WERI-Rb-1 (cell line): Measurements from ENCODE around the gene HCK.
A peak's percentile ranks its signal among the peaks of the same experiment; 100 is the strongest.

Source experiments
- DNase-seq: peaks from one replicate; pipeline ENCODE4 v3.0.0-alpha.2; 2020
- H3K27ac ChIP-seq: fragments of 250-450 bp; sonication (Bioruptor Pico); 2 replicates; pipeline ENCODE4 v1.5.1; 2020; ENCODE audit warnings: mild to moderate bottlenecking, moderate library complexity
- H3K27me3 ChIP-seq: fragments of 250-450 bp; sonication (Bioruptor Pico); 2 replicates; pipeline ENCODE4 v1.5.1; 2021; ENCODE audit warnings: mild to moderate bottlenecking, low read depth, moderate library complexity; ENCODE audit not compliant: insufficient read depth, severe bottlenecking
- H3K36me3 ChIP-seq: fragments of 250-450 bp; sonication (Bioruptor Pico); 2 replicates; pipeline ENCODE4 v1.5.1; 2020; ENCODE audit warnings: mild to moderate bottlenecking, moderate library complexity
- H3K4me3 ChIP-seq: 2 replicates; pipeline ENCODE4 v1.5.1; 2011; ENCODE audit warnings: low read depth, mild to moderate bottlenecking, control low read depth, low read length
- H3K9me3 ChIP-seq: fragments of 250-450 bp; sonication (Bioruptor Pico); 2 replicates; pipeline ENCODE4 v1.5.1; 2021; ENCODE audit warnings: mild to moderate bottlenecking, moderate library complexity; ENCODE audit not compliant: severe bottlenecking
- TF ChIP-seq, protein P1 (sequence below): IDR thresholded peaks from 2 replicates; pipeline ENCODE4 v1.5.1; 2011; ENCODE audit warnings: low read depth, mild to moderate bottlenecking, control low read depth, inconsistent platforms, low read length

Gene HCK

DNA sequence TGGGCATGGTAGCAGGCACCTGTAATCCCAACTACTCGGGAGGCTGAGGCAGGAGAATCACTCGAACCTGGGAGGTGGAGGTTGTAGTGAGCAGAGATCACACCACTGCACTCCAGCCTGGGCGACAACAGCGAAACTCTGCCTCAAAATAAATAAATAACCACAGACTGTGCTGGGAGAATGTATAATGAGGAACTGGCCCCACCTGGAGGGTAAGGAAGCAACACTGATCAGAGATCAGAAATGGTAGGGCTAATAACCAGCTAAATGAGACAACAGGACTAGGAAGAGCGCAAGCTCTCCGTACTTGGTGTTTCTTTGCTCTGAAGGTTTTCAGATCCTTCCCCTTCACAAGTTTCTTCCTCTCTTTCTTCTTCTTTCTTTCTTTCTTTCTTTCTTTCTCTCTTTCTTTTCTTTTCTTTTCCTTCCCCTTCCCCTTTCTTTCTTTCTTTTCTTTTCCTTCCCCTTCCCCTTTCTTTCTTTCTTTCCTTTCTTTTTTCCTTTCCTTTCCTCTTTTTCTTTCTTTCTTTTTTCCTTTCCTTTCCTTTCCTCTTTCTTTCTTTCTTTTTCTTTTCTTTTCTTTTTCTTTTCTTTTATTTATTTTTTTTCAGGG, 27.3 kb upstream of the HCK start:
- peaks cover 23% of the 10 kb centered on the region for H3K36me3 ChIP-seq
- no peaks in the 10 kb centered on the region for H3K9me3 ChIP-seq
- H3K27ac ChIP-seq: no peak overlapping the region
- DNase-seq: no peak
- TF ChIP-seq, protein P1, sequence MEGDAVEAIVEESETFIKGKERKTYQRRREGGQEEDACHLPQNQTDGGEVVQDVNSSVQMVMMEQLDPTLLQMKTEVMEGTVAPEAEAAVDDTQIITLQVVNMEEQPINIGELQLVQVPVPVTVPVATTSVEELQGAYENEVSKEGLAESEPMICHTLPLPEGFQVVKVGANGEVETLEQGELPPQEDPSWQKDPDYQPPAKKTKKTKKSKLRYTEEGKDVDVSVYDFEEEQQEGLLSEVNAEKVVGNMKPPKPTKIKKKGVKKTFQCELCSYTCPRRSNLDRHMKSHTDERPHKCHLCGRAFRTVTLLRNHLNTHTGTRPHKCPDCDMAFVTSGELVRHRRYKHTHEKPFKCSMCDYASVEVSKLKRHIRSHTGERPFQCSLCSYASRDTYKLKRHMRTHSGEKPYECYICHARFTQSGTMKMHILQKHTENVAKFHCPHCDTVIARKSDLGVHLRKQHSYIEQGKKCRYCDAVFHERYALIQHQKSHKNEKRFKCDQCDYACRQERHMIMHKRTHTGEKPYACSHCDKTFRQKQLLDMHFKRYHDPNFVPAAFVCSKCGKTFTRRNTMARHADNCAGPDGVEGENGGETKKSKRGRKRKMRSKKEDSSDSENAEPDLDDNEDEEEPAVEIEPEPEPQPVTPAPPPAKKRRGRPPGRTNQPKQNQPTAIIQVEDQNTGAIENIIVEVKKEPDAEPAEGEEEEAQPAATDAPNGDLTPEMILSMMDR: no peak
- no peaks in the 10 kb centered on the region for H3K27me3 ChIP-seq
- H3K4me3 ChIP-seq: no peak overlapping the region

DNA sequence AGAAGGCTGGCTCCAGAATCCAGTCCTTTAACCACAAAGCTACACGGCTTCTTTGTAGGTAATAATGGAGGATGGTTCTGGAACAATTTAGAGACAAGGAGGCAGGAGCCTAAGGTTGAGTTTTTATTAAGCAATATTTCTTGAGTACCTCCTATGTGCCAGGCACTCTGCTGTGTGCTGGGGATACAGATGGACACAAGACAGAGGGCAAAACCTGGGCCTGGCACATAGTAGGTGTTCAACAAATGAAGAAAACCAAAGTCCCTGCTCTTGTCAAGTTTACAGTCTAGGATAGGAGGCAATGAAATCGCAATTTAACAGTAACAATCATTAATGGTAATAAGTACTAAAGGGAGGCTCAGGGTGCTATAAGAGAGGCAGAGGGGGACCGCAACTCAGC, 24.4 kb upstream of the HCK start:
- Histone ChIP-seq H3K27ac (no peak overlapping the region), H3K27me3 (no peaks in the 10 kb centered on the region), H3K36me3 (peaks cover 19% of the 10 kb centered on the region), H3K9me3 (no peaks in the 10 kb centered on the region), H3K4me3 (no peak overlapping the region)
- no peak for DNase-seq
- TF ChIP-seq, protein P1: no peak

DNA sequence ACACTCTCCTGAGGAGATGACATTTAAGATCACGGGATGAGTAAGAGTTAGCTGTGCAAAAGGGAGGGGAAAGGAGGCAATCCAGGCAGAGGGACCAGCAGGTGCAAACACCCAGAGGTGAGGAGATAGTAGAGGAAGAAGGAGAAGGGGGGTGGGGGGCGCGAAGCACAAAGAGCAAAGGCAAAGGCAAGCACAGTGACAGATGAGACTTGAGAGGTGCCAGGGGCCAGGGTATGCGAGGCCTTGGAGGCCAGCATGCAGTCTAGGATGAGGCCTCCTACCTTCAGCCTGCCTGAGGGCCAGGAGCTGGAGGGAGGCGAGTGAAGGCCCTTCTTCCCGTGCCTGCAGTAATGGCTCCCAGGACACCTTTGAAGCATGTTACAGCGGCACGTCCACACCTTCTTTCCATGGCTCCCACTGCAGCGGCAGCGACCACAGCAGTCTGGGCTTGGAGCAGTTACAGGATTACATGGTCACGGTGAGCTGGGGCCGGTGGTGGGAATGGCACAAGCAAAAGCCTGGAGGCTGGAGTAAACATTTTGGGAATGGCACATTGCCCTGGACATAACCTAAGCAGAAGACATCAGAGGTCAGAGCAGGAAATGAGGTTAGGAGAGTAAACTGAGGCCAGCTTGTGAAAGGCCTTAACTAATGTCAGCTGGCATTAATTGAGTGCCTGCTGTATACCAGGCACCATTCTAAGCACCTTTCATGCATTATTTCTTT, 23.2 kb upstream of the HCK start:
- peak overlapping the region; percentile 59 for H3K27ac ChIP-seq
- no peaks in the 10 kb centered on the region for H3K9me3 ChIP-seq
- peak; percentile 72 for DNase-seq
- H3K4me3 ChIP-seq: peak overlapping the region; percentile 40
- TF ChIP-seq, protein P1: no peak
- peaks cover 9% of the 10 kb centered on the region for H3K36me3 ChIP-seq
- H3K27me3 ChIP-seq: no peaks in the 10 kb centered on the region

DNA sequence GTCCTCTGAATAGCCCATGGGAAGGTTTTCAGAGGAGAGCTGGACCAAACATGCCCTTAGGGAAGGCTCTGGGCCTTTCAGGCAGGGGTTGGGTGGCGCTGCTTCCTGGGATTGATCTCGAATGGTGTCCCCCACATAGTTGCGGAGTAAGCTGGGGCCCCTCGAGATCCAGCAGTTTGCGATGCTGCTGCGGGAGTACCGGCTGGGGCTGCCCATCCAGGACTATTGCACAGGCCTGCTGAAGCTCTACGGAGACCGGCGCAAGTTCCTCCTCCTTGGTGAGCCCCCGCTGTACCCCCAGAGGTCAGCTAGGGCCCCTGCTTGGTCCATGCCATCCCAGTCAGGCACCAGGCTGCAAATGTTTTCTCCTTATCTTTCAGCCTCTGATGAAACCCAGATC, 22.5 kb upstream of the HCK start:
- TF ChIP-seq, protein P1: no peak
- no peak overlapping the region for H3K27ac ChIP-seq
- no peaks in the 10 kb centered on the region for H3K27me3 ChIP-seq
- H3K36me3 ChIP-seq: peaks cover 4% of the 10 kb centered on the region; the same call in 1 of the 2 replicates
- no peaks in the 10 kb centered on the region for H3K9me3 ChIP-seq
- no peak overlapping the region for H3K4me3 ChIP-seq
- DNase-seq: no peak

DNA sequence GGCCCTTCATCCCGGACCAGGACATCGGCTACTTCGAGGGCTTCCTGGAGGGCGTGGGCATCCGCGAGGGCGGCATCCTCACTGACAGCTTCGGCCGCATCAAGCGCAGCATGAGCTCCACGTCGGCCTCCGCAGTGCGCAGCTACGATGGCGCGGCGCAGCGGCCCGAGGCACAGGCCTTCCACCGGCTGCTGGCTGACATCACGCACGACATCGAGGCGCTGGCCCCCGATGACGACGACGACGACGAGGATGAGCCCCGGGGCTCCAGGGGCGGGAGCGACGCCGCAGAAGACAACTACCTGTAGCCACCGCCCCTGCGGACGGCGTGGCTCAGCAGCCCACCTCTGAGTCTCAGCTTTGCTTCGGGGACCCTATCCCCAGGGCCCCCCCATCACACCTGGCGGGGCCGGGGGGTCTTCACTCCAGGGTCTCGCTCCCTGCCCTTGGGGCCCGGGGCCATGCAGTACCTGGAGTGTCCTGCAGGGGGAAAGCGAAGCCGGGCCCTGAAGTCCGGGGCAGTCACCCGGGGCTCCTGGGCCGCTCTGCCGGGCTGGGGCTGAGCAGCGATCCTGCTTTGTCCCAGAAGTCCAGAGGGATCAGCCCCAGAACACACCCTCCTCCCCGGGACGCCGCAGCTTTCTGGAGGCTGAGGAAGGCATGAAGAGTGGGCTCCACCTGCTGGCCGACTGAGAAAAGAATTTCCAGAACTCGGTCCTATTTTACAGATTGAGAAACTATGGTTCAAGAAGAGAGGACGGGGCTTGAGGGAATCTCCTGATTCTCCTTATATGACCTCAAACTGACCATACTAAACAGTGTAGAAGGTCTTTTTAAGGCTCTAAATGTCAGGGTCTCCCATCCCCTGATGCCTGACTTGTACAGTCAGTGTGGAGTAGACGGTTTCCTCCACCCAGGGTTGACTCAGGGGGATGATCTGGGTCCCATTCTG, 20.8 kb upstream of the HCK start:
- peak; percentile 96 for DNase-seq
- H3K9me3 ChIP-seq: no peaks in the 10 kb centered on the region
- H3K36me3 ChIP-seq: peaks cover 4% of the 10 kb centered on the region; the same call in 1 of the 2 replicates
- no peak overlapping the region for H3K4me3 ChIP-seq
- no peaks in the 10 kb centered on the region for H3K27me3 ChIP-seq
- TF ChIP-seq, protein P1: peak; percentile 76
- no peak overlapping the region for H3K27ac ChIP-seq
